GM19035 (cell line): ENCODE measurements around the gene CORO1C.

Source experiments
- ATAC-seq: cut with Tn5 transposase; IDR thresholded peaks from one replicate; pipeline ENCODE4 v1.9.1; 2021; ENCODE audit not compliant: unreplicated experiment

The CORO1C gene

DNA sequence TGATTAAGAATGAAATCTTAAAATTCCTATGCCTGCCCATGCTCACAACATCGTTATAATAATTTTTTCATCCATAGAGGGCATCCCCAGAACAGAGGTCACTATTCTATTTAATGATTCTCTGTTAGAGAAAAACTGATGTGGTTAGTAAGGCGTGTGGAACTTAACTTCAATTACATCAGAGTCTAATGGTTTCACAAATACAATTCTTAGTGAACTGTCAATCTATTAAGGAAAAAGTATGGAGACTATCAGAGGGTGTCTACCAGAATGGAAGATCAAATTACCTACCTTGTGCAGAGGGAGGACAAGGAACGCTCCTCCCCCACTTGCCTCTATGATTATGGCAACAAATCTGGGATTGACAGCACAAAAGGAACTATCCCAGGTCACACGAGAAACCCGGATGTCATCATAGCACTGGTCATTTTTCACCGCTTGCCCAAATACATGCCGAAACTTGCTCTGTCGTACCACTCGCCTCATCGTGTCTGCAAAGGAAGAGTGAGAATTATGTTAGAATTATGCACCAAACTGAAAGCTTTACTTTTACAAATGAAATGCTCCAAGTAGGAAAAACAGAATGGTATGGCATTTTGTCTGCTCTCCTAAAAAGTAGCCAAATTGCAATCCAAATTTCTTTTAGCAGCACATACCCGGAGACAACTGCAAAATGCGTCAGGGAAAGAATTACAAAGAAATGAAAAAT is 30.3 kb downstream of the CORO1C start:
- ATAC-seq = no peak

DNA sequence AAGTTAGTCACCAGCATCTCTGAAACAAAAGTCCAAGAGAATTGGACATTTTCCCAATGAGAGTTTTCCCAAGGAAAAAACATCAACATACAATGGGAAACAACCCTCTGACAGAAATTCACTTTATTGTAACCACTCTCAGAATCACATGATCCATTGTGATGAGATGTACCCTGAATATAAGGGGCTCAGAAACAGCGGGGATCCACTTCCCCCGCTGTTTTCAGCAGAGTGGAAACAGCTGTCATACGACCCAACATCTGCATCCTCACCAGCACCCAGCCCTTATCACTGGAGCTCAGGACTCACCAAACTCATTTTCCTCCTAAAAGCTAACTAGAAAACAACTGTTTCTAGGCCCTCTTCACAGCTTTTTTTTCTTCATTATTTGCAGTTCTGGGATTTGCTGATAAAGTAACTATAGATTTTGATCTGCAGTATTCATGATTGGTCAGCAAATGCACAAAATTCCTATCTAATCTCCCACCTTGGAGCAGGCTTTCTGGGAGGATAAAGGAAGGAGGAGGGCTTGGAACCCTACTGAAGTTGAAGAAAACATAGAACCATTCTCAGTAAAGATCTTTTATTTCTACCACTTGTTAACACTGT is 31.3 kb downstream of the CORO1C start:
- ATAC-seq = no peak

DNA sequence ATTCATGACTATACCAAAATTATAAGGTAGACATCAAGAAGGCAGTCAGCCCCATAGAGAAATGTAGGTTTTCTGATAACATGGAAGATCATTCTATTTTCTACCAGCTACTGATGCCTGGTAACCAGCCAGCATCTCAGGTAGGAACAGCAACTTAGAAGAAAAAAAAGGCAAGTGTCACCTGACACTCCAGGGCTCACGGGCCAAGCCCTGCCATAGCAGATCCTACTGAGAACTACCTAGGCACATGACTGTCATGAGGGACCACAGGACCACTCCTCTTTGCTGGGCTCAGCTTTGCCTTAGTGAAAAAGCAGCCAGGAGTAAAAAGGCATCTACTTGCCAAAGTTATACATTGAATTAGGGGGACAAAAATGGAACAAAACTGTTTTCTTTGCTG is 33.4 kb downstream of the CORO1C start:
- ATAC-seq = no peak

DNA sequence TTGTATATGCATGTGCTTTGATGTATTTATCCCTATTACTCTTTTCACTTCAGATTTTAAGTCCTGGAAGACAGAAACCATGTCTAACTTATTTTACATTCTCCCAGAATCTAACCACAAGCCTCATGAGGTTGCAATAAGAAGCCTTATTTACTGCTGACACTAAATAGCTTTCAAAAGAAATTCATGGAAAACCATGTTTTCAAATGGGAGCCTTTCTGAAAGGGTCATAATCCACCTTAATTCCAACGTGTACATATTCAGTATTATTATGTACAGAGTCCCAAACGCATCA is 34.4 kb downstream of the CORO1C start:
- no peak for ATAC-seq

DNA sequence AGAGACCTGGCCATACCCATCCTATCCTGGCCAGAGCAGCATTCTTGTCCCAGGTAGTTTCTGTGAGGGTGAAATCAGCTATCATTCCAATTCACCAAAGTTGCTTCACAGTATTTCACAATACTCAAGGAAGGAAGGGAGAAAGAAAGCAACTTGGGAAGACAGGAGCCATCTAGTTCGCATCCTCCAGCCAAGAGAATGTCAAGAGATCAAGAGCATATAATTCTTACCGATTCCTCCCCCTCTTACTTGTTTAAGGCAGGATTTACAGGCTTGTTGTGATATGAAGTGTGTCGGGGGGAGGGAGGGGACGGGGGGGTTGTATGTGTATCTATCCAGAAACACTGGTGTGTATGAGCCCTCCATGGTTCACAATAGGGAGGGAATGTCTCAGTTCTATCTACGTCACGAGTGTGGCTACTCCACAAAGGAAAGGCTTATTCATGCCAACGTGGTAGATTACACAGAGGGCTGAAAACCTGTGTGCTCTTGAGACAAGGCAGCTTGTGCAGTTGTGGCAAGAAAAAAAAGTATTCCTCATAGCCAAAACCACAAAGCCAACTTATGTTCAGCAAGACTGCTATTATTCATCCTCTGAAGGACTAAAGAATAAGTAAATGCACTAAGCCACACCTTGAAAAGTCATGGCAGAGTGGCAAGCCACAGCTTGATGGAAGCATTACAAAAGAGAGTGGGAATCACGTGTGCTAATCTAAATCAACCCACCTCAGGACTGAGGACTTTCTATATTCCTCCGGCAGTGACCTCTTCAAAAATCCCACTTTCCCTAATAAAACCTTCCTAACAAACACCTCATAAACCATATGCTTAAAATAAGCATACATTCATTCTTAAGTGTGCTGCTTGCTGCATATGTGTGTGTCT is 35.0 kb downstream of the CORO1C start:
- ATAC-seq = no peak

DNA sequence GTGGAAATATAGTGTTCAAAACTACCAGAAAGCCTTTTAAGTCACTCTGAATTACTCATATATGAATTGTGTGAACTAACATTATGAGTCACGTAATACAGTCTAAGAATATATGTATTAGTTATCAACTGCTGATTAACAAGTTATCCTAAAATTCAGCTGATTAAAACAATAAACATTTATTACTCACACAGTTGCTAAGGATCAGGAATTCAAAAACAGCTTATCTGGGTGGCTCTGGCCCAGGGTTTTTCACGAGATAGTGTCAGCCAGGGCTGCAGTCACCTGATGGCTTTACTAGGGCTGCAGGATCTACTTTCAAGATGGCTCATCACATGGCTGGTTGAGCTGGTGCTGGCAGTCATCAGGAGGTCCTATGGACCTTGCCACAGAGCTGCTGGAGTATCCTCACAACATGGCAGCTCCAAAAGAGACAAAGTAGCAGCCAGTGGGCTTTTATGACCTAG is 36.5 kb downstream of the CORO1C start:
- ATAC-seq = no peak

DNA sequence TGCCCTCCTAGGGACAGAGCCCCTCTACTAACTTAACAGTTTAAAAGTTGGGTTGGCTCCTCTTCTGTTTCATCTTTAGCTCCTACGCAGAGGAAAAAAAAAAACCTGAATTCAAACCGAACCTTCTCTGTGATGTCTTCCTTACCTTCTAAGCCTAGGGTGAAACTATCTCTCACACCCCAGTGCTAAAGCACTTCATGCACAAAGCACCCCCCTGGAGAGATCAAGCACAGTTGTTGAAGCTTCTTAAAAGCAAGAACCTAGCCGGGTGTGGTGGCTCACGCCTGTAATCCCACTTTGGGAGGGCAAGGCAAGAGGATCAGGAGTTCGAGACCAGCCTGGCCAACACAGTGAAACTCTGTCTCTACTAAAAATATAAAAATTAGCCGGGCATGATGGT is 37.6 kb downstream of the CORO1C start:
- ATAC-seq = no peak

DNA sequence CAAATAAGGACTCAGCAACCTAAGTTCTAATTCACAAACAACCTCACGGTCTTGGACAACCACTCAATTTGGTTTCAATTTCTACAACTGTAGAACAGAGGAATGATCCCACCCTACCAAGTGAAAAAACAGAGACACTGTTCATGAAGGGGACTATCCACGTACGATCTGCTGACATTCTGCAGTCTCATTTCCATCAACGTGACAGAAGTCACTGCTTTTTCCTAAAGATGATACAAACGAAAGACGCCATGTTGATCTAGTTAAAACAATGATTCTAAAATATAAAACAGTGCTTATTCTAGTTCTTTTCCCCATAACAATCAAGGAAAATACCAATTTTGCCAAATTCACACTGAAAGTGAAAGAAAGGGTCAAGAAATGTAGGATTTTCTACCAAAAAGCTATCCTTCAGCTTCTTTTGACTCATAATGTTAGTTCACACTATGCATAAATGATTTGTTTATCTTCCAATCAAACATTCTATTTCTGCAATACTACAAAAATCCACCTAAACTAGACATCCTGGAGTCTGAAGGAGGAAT is 38.1 kb downstream of the CORO1C start:
- ATAC-seq = no peak

DNA sequence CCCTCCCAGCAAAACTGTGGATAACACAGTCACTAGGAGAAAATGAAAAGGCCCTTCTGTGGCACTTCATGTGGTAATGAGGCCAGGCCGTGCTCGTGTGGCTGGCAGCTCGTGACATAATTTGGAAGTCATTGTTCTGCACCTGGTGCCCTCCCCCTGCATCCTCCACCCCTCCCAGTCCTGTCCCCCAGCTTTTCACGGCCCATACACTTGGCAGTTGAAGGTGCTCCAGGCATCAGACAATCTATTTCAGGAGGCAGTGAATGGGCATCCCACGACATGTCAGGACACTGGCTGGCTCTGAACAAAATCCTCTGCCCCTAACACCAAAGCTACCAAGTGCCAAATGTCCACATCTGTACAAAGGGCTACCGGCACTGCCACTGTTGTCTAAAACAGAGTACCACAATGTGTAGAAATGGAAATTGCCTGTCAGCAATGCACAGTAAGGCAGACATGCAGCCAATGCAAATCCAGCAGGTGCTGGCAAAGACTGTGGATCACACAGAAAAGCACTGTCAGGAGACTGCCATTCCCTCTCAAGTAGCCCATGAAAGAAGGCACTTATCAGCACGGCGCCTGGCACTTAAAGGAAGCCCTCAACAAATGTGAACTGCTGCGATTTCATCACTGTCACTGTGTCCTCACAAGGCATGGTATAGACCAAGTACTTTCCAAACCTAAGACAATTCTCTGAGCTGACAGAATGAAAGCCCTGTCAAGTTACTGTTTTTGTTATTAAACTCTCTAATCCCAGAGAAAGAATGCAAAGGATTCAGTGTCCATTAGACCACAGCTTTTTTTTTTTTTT is 39.1 kb downstream of the CORO1C start:
- ATAC-seq = peak; percentile 6

DNA sequence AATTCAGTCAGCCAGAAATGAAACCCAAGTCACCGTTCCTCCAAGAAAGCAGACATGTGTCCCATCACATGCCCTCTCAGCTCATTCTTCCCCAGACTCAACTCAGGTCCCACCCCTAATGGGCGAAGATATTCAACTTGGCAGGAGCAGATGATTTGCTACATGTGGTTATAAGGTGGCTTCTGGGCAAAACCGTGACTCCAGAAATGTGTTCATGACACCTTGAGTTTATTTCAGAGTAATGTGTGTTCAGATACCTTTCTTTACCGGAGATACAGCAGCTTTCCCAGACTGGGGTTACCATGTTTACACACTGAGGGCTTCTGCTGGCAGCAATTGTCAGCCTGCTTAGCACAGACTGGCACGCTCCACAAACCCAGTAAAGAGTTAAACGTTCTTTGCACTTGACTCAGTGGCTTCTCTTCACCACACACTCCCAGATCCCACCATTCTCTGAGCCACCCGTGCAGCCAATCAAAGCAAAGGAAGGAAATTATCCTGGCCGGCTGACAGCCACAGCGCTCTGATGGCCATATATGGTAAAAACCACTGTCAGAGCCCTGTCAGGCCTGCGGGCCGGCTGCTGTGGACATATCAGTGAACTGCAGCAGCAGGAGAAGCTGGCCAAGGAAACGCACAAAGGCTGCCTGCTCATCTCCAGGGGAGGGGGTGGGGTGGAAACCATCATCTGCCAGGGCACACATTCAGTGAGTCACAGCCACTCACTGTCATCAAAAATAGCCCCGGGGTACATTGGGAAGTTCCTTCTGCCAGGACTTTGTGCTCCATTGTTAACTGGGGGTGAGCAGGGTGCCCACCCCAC is 39.9 kb downstream of the CORO1C start:
- peak; percentile 64 for ATAC-seq

DNA sequence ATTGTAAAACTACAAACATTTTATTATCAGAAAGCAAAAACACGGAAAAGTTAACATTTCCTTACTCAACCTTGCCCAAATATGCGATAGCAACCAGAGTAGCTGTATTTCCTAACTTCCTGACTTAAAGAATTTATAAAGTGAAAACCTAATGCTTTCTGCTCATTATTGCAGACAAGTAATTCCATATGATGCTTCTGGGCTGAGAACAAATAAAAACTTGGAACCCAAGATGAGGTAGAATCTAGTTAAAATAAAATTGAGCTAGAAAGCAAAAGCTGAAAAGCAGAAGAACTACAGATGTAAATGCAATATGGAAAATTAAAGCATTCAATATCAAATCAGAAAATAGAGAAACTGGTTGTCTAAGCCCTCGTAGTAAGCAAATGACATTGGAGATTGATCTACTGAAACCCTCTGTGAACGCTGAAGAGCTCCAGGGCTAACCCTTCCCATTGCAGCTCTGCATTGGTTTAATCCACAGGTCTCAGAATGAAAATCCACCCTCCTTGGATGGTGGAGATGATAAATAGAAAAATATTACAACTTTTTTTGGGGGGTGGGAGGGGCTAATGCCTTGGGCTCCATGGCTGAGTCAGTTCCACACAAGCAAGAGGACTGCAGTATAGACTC is 40.7 kb downstream of the CORO1C start:
- no peak for ATAC-seq

DNA sequence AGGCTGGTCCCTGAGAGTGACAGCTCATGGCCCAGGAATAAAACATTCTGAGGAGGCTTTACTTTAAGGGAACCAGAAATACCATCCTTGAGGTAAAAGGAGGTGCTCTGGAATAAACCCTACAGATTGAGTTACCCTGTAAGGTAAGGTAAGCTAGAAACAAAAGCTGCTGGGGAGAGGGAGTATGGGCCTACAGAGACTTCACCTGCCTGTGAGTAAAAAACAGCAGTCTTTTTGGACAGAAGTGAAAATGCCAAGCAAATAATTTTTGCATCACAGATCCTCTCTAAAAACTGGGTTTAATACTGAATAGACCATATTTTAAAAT is 41.2 kb downstream of the CORO1C start:
- ATAC-seq = no peak

DNA sequence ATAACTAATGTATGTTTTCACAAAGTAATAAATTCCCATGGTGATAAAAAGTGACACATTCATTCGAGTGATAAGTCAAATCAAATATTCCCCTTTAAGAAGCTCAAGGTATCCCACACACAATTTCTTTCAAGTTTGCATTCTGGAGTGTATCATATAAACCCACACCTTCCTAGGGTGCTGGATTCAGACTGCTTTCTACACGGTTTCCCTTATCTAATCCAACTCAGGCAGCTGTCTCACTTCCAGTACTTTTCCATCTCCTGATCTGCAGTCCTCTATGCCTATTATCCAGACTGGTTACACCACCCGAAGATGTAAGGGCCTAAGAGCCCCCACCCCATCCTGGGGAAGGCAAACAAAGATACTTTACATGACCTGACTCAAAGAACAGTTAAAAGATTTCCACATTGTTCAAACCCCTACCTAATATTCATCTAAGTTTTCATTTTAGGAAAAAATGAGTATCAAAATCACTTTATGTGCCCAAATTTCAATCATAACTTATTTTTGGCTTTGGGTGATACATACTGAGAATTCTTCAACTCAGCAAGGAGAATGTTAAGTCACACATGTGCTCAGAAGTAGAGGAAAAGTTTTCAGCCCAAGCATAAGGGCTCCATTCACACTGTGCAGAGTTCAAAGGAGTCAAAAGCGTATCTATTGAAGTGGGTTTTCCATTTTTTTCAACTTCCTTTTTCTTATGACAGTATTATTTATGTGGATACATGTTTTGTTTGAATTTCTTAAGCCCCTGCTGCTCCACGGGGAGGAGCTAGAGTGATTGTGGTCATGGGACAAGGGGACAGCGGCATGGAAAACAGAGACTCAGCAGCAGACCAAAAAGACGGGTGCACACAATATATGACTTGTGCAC is 41.8 kb downstream of the CORO1C start:
- no peak for ATAC-seq

DNA sequence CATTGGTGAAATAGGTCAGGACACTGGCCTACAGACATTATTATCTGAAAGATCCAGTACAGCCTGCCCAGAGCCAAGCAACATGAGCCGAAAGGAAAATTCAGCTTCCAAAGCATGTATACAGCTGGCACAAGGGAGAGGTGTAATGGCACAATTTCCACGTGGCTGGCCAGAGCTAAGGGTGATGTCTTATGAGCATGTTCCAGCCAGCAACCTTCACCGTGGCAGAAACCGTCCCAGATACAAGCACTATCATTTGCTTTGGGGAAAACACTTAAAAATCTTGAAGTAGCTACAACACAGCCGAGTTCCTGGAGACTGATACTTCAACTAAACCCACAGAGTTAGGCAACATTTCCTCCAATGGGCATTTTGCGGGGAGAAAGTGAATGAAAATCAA is 44.5 kb downstream of the CORO1C start:
- ATAC-seq = no peak

DNA sequence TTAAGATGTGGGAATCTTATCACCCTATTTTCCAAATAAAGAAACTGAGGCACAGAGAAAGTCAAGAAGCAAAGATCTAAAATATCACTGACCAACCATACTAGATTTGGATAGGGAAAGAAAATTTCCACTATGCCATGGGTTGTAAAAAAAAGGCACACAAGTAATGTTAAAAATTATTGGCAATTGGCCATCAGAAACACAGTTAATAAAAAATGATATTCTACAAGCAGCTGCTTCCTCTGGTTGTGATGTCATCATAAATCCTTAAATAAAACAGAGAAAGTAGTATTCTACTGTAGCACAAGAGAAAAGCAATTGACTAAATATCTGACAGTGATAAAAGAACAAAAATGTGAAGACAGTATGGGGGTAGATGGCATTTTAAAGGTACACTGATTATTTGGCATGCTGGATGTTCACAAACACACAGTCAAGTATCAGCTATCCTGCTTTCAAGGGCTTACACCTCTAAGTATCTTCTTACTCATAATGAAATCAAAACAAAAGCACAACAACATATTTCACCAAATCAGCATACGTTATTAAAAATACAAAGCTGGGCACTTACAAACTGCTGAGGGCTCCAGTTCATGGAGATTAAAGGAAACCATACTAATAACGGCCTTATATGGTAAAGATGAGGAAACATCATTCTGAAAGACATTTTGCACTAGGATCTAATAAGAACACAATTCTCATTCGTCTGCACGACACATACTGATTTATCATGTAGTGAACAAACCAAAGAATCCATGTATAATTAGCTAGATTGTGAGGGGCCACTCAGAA is 45.7 kb downstream of the CORO1C start:
- no peak for ATAC-seq

DNA sequence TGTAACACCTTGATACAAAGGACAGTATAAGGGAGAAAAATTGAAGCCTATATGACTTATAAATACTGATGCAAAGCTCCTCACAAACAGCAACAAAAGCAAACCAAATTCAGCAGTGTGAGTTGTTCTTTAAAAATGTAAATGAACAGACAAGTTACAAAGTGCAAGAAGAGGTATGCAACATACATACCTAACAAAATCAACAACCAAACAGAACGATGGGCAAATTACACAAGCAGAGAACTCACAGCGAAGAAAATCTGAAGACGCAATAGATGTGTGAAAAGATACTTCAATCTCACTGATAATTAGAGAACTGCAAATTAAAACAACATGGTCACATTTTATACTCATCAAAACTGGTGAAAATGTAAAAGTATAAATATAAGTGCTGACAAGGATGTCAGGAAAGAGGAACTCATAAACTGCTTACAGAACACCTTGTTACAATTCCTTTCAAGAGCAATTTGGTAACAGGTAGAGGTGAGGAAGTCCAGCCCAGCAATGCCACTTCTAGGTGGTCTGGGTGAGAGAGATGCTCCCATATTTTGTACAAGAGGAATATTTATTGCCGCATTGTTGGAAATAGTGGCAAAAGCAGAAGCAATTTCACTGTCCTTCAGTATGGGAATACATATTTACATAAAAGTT is 47.3 kb downstream of the CORO1C start:
- ATAC-seq = no peak

DNA sequence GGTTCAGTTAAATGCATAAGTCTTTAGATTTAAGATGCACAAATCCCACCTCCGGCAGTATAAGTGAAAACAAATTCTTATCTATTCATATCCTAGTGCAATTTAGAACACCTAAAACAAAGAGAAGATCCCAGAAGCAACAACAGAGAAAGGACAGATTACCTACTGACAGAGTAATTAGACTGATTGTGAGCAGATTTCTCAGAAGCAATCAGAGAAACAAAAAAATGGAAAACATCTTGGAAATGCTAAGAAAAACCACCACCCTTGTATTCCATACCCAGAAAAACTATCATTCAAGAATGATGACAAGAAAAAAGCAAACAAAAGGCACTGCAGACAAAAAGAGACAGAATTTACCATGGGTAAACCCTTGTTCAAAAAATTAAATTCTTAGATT is 50.0 kb downstream of the CORO1C start:
- no peak for ATAC-seq
